Left ventricle myocardium inferior (tissue), 1 donor: ENCODE data around the gene COPS8. TPM values are rescaled to one million over a fixed set of nuclear protein-coding genes. Genes with fewer than 3 reads are reported as not detected.
A peak's percentile ranks its signal among the peaks of the same experiment; 100 is the strongest.

Source experiments
- DNase-seq: peaks from one replicate; pipeline ENCODE4 v3.0.0-alpha.2; 2020
- H3K27ac ChIP-seq: fragments of 200-600 bp; replicated peaks from 2 replicates; pipeline ENCODE4 v1.8.0; 2021
- H3K27me3 ChIP-seq: fragments of 200-600 bp; 2 replicates; pipeline ENCODE4 v1.8.0; 2021; ENCODE audit warnings: low read depth
- H3K36me3 ChIP-seq: fragments of 200-600 bp; 2 replicates; pipeline ENCODE4 v1.8.0; 2021
- H3K4me1 ChIP-seq: fragments of 200-600 bp; 2 replicates; pipeline ENCODE4 v1.8.0; 2021
- H3K4me3 ChIP-seq: fragments of 200-600 bp; 2 replicates; pipeline ENCODE4 v1.8.0; 2021; ENCODE audit warnings: mild to moderate bottlenecking, moderate library complexity
- H3K9me3 ChIP-seq: fragments of 200-600 bp; replicated peaks from 2 replicates; pipeline ENCODE4 v1.8.0; 2021
- intact Hi-C: fragments of 100-400 bp; cut with micrococcal nuclease; formaldehyde crosslinking; loops from one replicate; pipeline ENCODE4 v1.11.0; 2022
- total RNA-seq: library from RNA; stranded (reverse); fragmentation: NEBNext Ultra II Directional; extraction: Animal tissue kit (Norgen Biotek cat#: 25700); gene quantifications from one replicate; pipeline ENCODE4 v1.2.1, GENCODE V29; 2021
- TF ChIP-seq, protein P1 (sequence below): fragments of 200-600 bp; IDR thresholded peaks from 2 replicates; pipeline ENCODE4 v1.8.0; 2021; ENCODE audit warnings: antibody characterized with exemption, mild to moderate bottlenecking, borderline replicate concordance
- donor health status: DM: no; HTN: yes; CAD: no; lungs with severe emphysema.

Gene COPS8
- total RNA-seq, 1 donor from 2014 or later, result 97.0 TPM

DNA sequence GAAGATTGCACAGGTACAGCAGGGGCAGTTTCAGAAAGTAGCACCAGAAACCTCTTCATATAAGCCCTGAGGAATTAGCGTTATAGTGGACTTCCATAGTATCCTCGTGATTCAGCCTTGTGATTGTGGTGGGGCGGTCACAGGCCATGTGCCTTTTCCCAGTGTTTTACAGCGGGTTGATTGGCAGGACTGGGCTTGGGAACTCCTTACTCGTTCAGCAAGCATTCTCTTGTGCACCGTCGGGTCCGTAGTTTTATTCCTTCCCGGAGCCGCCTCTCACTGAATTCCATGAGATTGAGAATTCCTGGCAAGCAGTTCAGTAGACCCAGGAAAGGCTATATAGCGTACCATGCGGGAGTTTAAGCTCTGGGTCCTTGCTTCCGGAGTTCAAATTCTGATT, 5.2 kb downstream of the COPS8 start:
- H3K27me3 ChIP-seq, result no peaks in the 10 kb centered on the region
- TF ChIP-seq, protein P1, sequence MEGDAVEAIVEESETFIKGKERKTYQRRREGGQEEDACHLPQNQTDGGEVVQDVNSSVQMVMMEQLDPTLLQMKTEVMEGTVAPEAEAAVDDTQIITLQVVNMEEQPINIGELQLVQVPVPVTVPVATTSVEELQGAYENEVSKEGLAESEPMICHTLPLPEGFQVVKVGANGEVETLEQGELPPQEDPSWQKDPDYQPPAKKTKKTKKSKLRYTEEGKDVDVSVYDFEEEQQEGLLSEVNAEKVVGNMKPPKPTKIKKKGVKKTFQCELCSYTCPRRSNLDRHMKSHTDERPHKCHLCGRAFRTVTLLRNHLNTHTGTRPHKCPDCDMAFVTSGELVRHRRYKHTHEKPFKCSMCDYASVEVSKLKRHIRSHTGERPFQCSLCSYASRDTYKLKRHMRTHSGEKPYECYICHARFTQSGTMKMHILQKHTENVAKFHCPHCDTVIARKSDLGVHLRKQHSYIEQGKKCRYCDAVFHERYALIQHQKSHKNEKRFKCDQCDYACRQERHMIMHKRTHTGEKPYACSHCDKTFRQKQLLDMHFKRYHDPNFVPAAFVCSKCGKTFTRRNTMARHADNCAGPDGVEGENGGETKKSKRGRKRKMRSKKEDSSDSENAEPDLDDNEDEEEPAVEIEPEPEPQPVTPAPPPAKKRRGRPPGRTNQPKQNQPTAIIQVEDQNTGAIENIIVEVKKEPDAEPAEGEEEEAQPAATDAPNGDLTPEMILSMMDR, result no peak
- no peak for DNase-seq
- no peak overlapping the region for H3K4me3 ChIP-seq
- H3K9me3 ChIP-seq, result no peaks in the 10 kb centered on the region
- H3K4me1 ChIP-seq, result peaks cover 57% of the 10 kb centered on the region
- peak overlapping the region; percentile 62 for H3K27ac ChIP-seq
- intact Hi-C loops, result no loop called here
- H3K36me3 ChIP-seq, result peaks cover 38% of the 10 kb centered on the region

DNA sequence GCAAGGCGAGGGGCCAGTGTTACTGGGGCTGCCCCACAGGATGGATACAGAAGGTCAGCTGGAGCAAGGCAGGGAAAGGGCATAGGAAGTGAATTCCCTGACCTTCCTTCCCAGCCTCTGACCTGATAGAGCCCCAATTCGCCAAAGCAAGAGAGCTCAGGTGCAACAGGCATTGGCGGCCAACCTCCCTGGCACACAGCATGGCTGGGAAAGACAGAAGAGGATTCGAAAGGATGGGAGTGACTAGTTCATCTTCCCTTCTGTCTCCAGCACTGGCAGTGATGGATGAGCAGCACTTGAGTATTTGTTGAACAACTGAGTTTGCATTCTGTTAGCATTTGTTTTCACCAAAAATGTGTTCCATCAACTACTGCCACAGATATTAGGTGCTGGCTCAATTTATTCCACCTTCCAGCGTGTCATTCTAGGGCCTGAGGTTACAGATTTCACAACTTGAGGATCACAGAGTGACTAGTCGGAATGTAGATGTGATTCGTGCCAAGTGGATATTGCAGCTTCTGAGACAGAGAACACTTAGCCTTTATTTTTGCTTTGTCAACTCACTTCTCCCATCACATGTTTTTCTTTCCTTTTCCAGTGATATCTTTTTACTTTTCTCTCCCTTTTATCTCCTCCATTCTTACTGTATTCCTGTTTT, 6.2 kb downstream of the COPS8 start:
- TF ChIP-seq, protein P1, result no peak
- H3K4me1 ChIP-seq, result peaks cover 48% of the 10 kb centered on the region
- H3K4me3 ChIP-seq, result no peak overlapping the region
- H3K27me3 ChIP-seq, result no peaks in the 10 kb centered on the region
- intact Hi-C loops, result no loop called here
- H3K27ac ChIP-seq, result peak overlapping the region; percentile 62
- DNase-seq, result no peak
- peaks cover 48% of the 10 kb centered on the region for H3K36me3 ChIP-seq
- no peaks in the 10 kb centered on the region for H3K9me3 ChIP-seq

DNA sequence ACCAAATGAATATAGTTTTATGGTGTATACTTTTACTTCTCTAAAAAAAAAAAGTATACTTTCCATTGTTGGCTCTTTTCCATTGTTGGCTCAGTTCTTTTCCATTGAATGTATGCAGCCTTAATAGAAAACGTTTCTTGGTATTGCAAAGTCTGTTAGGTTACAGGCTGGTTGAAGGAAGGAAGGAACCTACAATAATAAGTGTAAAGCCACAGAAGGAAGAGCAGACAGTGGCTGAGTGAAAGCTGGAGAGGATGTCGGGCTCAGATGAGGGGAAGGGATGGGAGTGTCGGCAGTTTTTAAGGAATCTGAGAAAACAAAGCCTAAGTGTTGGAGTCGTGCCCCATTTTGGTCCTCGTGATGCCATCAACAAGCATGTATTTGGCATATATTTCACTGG, 6.8 kb downstream of the COPS8 start:
- Histone ChIP-seq H3K27ac (peak overlapping the region; percentile 62), H3K9me3 (no peaks in the 10 kb centered on the region), H3K4me1 (peaks cover 42% of the 10 kb centered on the region), H3K27me3 (no peaks in the 10 kb centered on the region), H3K4me3 (no peak overlapping the region), H3K36me3 (peaks cover 53% of the 10 kb centered on the region)
- DNase-seq, result no peak
- intact Hi-C loops, result no loop called here
- TF ChIP-seq, protein P1, result no peak

DNA sequence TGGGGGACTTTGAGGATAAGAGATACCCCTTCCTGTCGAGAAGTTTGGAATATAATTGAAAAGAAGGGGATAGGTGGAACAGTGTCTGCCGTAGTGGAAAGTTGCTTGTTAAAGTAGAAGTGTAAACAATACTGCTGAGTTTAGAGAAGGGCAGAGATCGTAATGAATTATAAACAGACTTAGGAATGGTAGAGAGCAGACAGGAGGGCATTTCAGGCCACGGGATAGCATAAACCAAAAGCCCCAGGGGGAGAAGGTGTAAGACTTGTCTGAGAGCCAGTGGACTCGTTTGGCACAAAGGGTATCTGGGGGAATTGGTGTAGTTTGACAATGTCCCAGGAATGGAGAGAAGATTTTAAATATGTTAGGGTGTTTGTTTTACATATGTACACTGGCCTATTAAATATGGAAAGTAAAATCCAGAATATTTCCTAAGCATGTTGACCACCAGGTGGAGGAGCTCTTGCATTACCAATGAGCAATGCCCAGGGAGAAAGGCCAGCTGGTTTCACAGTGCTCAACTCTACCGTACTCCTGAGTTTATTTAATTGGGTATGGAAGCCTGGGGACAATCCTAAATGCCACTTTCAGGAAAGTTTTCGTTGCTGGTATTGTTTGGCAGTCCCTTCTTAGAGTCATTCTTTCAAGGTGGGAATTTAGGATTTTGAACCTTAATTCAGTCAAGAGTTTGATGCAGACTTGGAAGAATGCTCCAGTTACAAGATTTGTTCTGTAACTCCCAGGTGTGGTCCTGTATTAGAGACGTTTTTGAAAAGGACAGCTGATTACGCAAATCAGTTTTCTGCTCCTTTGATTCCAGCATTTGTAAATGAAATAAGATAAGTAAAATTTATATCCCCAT, 7.5 kb downstream of the COPS8 start:
- H3K36me3 ChIP-seq, result peaks cover 57% of the 10 kb centered on the region
- DNase-seq, result no peak
- peaks cover 38% of the 10 kb centered on the region for H3K4me1 ChIP-seq

DNA sequence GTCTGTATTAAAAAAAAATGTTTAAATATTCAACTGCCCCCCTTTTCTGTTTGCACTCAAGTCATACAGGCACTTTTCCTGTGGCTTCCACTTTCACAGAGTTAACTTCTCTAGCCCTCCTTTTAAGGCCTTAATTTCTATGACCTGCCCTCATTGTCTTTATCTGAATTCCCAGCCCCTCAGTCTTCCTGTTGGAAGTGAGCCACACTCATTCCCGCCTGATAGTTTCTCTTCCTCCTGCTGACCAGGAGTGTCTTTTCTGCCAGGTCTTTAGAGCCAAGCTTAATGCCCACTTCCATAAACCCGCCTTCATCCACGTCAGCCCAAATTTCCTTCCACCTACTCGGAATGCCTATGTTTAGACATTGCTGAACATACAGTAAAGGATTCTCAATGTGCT, 10.5 kb downstream of the COPS8 start:
- Histone ChIP-seq H3K27me3 (no peaks in the 10 kb centered on the region), H3K4me1 (peaks cover 32% of the 10 kb centered on the region), H3K9me3 (no peaks in the 10 kb centered on the region), H3K27ac (no peak overlapping the region), H3K36me3 (peaks cover 70% of the 10 kb centered on the region), H3K4me3 (no peak overlapping the region)
- no peak for DNase-seq
- TF ChIP-seq, protein P1, result no peak
- intact Hi-C loops, result no loop called here

More for the DNA sequence above, 7.5 kb downstream of the COPS8 start:
- TF ChIP-seq, protein P1, result peak; percentile 64
- H3K4me3 ChIP-seq, result no peak overlapping the region
- H3K9me3 ChIP-seq, result no peaks in the 10 kb centered on the region
- intact Hi-C loops, result no loop called here
- H3K27me3 ChIP-seq, result no peaks in the 10 kb centered on the region
- peak overlapping the region; percentile 62 for H3K27ac ChIP-seq
